Astrocyte (in vitro differentiated cells and primary cell): ENCODE data around the gene FOS. TPM values are rescaled to one million over a fixed set of nuclear protein-coding genes. Genes with fewer than 3 reads are reported as not detected.
A peak's percentile ranks its signal among the peaks of the same experiment; 100 is the strongest.

Experiments
- DNase-seq: peaks from one replicate; pipeline ENCODE4 v3.0.0-alpha.2; 2010; ENCODE audit warnings: low read depth
- FAIRE-seq: peaks from 2 replicates; lab custom pipeline; 2011; peaks lifted over from hg19 to GRCh38; lab: Jason Lieb, UNC
- H2AFZ ChIP-seq: 2 replicates; pipeline ENCODE4 v1.6.0; 2012; ENCODE audit warnings: low read depth, low read length, inconsistent platforms
- H3K27ac ChIP-seq: 2 replicates; pipeline ENCODE4 v1.5.1; 2011; ENCODE audit warnings: low read depth, low read length, inconsistent platforms
- H3K27me3 ChIP-seq: 2 replicates; pipeline ENCODE4 v1.6.0; 2011; ENCODE audit warnings: low read length, inconsistent platforms; ENCODE audit not compliant: insufficient read depth
- H3K36me3 ChIP-seq: 2 replicates; pipeline ENCODE4 v1.5.1; 2011; ENCODE audit warnings: low read length, inconsistent platforms; ENCODE audit not compliant: insufficient read depth
- H3K4me1 ChIP-seq: 2 replicates; pipeline ENCODE4 v1.5.1; 2011; ENCODE audit warnings: low read length, inconsistent platforms; ENCODE audit not compliant: insufficient read depth
- H3K4me2 ChIP-seq: 2 replicates; pipeline ENCODE4 v1.6.0; 2012; ENCODE audit warnings: low read length, inconsistent platforms
- H3K4me3 ChIP-seq: 2 replicates; pipeline ENCODE4 v1.5.1; 2011; ENCODE audit warnings: low read depth, mild to moderate bottlenecking, low read length, inconsistent platforms; ENCODE audit not compliant: insufficient read depth
- H3K79me2 ChIP-seq: 2 replicates; pipeline ENCODE4 v1.6.0; 2012; ENCODE audit warnings: mild to moderate bottlenecking, low read length, inconsistent platforms; ENCODE audit not compliant: insufficient read depth
- H3K9ac ChIP-seq: 2 replicates; pipeline ENCODE4 v1.6.0; 2012; ENCODE audit warnings: mild to moderate bottlenecking, low read length, inconsistent platforms
- H3K9me3 ChIP-seq: 2 replicates; pipeline ENCODE4 v1.5.1; 2012; ENCODE audit warnings: low read depth, mild to moderate bottlenecking, low read length, inconsistent platforms; ENCODE audit not compliant: insufficient read depth
- H4K20me1 ChIP-seq: 2 replicates; pipeline ENCODE4 v1.6.0; 2012; ENCODE audit warnings: low read length, inconsistent platforms; ENCODE audit not compliant: insufficient read depth
- H3K27ac Mint-ChIP-seq: one replicate; pipeline ENCODE4 v1.8.0; 2021; ENCODE audit warnings: mild to moderate bottlenecking, mixed read lengths; ENCODE audit not compliant: unreplicated experiment
- H3K27me3 Mint-ChIP-seq: one replicate; pipeline ENCODE4 v1.8.0; 2021; ENCODE audit warnings: low read depth, mixed read lengths; ENCODE audit not compliant: unreplicated experiment
- H3K36me3 Mint-ChIP-seq: one replicate; pipeline ENCODE4 v1.8.0; 2021; ENCODE audit warnings: low read depth, mixed read lengths; ENCODE audit not compliant: unreplicated experiment
- H3K4me1 Mint-ChIP-seq: one replicate; pipeline ENCODE4 v1.8.0; 2021; ENCODE audit warnings: low read depth, mixed read lengths; ENCODE audit not compliant: unreplicated experiment
- H3K4me3 Mint-ChIP-seq: one replicate; pipeline ENCODE4 v1.8.0; 2021; ENCODE audit warnings: mild to moderate bottlenecking, moderate library complexity, mixed read lengths; ENCODE audit not compliant: unreplicated experiment
- H3K9me3 Mint-ChIP-seq: one replicate; pipeline ENCODE4 v1.8.0; 2021; ENCODE audit warnings: mild to moderate bottlenecking, mixed read lengths; ENCODE audit not compliant: unreplicated experiment
- CTCF ChIP-seq: IDR thresholded peaks from 2 replicates; pipeline ENCODE4 v1.5.1; 2011; ENCODE audit warnings: low read depth, mild to moderate bottlenecking, inconsistent platforms, low read length, moderate library complexity; ENCODE audit not compliant: insufficient read depth
- EZH2 ChIP-seq: IDR thresholded peaks from 2 replicates; pipeline ENCODE4 v1.6.1; 2012; ENCODE audit warnings: mild to moderate bottlenecking, low read length, inconsistent platforms; ENCODE audit not compliant: insufficient read depth
- total RNA-seq: library from RNA; stranded (reverse); gene quantifications from 2 replicates; pipeline ENCODE4 v1.2.1, GENCODE V29; 2021

FOS gene
- total RNA-seq, 1 donor from 2014 or later = 57.7 TPM

- no peak overlapping the region for H3K27ac Mint-ChIP-seq
- H3K4me1 Mint-ChIP-seq = peaks cover 21% of the 10 kb centered on the region
- Histone ChIP-seq H3K79me2 (no peaks in the 10 kb centered on the region), H4K20me1 (no peaks in the 10 kb centered on the region), H3K9me3 (no peaks in the 10 kb centered on the region), H2AFZ (no peak overlapping the region), H3K4me1 (peaks cover 15% of the 10 kb centered on the region), H3K4me3 (no peak overlapping the region), H3K27ac (no peak overlapping the region), H3K9ac (no peak overlapping the region), H3K36me3 (no peaks in the 10 kb centered on the region), H3K4me2 (no peak overlapping the region), H3K27me3 (no peaks in the 10 kb centered on the region)
- TF ChIP-seq EZH2 (no peak), CTCF (no peak)
- FAIRE-seq = no peak
- H3K4me3 Mint-ChIP-seq = no peak overlapping the region
- H3K36me3 Mint-ChIP-seq = no peaks in the 10 kb centered on the region
- H3K9me3 Mint-ChIP-seq = no peaks in the 10 kb centered on the region
- H3K27me3 Mint-ChIP-seq = no peaks in the 10 kb centered on the region
- DNase-seq = no peak
Measured at GRCh38 chr14:75264036-75264435, 14.6 kb upstream of the FOS start.

GRCh38 chr14:75267141-75267721, 11.4 kb upstream of the FOS start:
- no peaks in the 10 kb centered on the region for H3K36me3 ChIP-seq
- no peaks in the 10 kb centered on the region for H3K9me3 ChIP-seq
- no peaks in the 10 kb centered on the region for H4K20me1 ChIP-seq
- Mint-ChIP-seq H3K36me3 (no peaks in the 10 kb centered on the region), H3K27ac (peak overlapping the region; percentile 99), H3K27me3 (no peaks in the 10 kb centered on the region), H3K9me3 (no peaks in the 10 kb centered on the region), H3K4me1 (peaks cover 12% of the 10 kb centered on the region), H3K4me3 (peak overlapping the region; percentile 64)
- H3K79me2 ChIP-seq = no peaks in the 10 kb centered on the region
- peak overlapping the region; percentile 65 for H3K4me2 ChIP-seq
- peak overlapping the region; percentile 66 for H3K9ac ChIP-seq
- H3K27ac ChIP-seq = peak overlapping the region; percentile 72
- no peaks in the 10 kb centered on the region for H3K27me3 ChIP-seq
- no peak overlapping the region for H3K4me3 ChIP-seq
- H3K4me1 ChIP-seq = peaks cover 10% of the 10 kb centered on the region
- DNase-seq (peak; percentile 82), FAIRE-seq (peak; percentile 43)
- TF ChIP-seq CTCF (no peak), EZH2 (no peak)
- H2AFZ ChIP-seq = peak overlapping the region; percentile 53
